Activated gamma-delta T cell treated with Interleukin-2 at 50 U/mL for 16 hours (primary cell): ENCODE data around the gene GPATCH4.
A peak's percentile ranks its signal among the peaks of the same experiment; 100 is the strongest.
"Not testable (repeated sequence)": the region's sequence is repeated elsewhere in the genome, so short reads cannot be mapped to it uniquely, and the experiment has no call there.

Source experiments
- DNase-seq: peaks from one replicate; pipeline ENCODE4 v3.0.0-alpha.2; 2020

GPATCH4 gene

DNA sequence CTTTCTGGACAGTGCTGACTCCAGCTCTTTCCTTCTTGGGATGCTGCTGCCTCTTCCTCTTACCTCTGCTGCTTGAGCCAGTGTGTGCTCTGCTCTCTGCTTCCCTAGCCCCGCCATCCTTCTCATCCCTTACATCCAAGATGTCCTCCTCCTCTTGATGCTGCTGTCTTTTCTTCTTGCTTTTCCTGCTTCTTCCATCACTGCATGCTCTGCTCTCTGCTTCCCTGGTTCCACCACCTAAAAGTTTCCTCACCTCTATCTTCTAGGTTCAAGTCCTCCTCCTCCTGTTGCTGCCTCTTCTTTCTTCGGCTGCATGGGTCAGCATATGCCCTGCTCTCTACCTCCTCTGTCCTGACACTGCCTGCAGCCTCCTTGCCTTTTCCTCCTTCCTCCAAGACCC, 6.3 kb downstream of the GPATCH4 start:
- DNase-seq: no peak

DNA sequence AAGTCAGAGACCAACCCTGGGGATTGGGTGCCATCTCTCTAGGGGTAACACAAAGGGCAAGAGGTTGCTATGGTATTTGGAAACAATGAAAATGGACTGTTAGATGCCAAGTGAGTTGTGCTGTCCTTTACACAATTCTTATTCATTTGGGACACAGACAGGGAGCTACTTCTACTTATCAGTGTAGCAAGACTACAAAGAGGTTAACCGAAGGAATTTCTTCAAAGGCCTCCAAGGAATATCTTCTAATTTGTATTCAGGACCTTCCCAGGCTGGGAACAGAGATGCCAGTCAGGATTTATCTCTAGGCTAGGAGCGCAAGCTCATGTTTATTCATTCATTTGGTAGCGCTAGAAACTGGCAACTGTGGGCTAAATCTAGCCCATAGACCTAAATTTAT, 7.1 kb downstream of the GPATCH4 start:
- no peak for DNase-seq

- DNase-seq: no peak
Measured at GRCh38 chr1:156593661-156593989, 7.7 kb downstream of the GPATCH4 start.

- no peak for DNase-seq
Measured at GRCh38 chr1:156592910-156593660, 8.2 kb downstream of the GPATCH4 start.

- DNase-seq: no peak
Measured at GRCh38 chr1:156592158-156592909, 8.9 kb downstream of the GPATCH4 start.

DNA sequence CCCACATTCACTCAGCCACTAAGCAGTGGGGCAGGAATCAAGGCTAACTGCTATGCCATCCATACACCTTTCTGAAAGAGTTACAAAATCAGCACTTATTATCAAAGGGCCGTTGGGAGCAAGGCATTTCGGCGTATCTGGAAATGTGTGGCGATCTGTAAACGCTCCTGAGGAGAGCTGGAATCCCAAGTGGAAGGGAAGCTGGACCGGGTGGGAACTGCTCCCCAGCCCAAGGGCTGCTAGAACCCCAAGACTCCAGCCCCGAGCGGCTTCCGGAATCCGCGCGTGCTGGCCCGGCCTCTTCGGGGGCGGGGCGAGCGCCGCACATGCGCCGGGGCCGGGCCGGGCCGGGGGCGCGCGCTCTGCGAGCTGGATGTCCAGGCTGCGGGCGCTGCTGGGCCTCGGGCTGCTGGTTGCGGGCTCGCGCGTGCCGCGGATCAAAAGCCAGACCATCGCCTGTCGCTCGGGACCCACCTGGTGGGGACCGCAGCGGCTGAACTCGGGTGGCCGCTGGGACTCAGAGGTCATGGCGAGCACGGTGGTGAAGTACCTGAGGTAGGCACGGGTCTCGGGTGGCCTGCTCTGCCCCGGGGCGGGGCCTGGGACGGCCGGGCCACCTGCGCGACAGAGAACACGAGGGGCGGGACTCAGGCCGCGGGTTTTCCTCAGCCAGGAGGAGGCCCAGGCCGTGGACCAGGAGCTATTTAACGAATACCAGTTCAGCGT, 9.7 kb downstream of the GPATCH4 start, which contains the start of gene NAXE:
Gene NAXE, plus strand, starts transcription at position 345 of the 726 bp plus-strand sequence. Its CDS starts 29 bp downstream, at position 374.
- DNase-seq: peak; percentile 63

GRCh38 chr1:156591181-156591431, 10.2 kb downstream of the GPATCH4 start:
- no peak for DNase-seq

DNA sequence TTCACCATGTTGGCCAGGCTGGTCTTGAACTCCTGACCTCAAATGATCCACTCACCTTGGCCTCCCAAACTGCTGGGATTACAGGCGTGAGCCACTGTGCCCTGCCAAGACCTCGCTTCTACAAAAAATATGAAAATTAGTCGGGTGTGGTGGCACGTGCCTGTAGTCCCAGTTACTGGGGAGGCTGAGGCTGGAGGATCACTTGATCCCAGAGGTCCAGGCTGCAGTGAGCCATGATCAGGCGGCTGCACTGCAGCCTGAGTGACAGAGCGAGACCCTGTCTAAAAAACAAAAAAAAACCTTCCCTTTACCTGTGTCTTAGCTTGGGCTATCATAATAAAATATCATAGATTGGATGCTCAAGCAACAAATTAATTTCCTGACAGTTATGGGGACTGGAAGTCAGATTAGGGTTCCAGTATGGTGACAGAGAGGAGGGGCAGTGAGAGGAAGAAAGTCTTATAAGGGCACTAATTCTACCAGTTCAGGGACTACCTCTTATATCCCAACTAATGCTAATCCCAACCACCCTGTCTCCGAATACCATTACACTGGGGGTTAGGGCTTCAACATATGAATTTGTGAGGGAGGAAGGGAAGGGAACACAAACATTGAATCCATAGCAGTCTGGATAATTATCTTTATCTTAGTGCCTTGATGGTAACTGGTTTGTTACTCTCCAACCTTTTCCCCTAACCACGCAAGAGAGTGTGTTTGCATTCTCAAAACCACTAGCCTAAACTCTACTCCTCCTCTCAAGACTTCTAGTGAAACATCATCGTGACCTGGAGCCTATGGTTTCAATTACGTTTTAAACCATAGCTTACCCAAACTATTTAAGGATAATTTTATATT, 10.7 kb downstream of the GPATCH4 start:
- no peak for DNase-seq

DNA sequence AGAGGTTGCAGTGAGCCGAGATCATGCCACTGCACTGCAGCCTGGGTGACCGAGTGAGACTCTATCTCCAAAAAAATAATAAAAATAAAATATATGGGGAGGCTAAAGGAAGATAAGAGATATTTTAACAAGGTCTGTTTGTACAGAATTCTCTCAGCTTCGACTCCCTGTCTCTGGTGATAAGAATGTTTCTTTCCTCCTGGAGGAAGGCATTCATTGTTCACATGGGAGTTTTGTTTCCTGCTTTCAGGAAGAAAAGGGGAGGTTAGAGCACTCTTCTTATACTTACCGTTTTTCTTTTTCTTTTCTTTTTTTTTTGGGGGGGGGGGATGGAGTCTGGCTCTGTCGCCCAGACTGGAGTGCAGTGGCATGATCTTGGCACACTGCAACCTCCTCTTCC, 11.7 kb downstream of the GPATCH4 start:
- DNase-seq: no peak

DNA sequence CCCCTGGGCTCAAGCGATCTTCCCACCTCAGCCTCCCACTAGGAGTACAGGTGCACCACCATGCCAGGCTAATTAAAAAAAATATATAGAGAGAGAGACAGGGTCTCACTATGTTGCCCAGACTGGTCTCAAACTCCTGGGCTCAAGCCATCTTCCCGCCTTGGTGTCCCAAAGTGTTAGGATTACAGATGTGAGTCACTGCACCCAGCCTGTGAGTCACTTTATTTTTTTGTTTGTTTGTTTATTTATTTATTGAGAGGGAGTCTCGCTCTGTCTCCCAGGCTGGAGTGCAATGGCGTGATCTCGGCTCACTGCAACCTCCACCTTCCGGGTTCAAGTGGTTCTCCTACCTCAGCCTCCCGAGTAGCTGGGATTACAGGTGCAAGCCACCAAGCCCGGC, 13.4 kb downstream of the GPATCH4 start:
- DNase-seq: not testable (repeated sequence)

DNA sequence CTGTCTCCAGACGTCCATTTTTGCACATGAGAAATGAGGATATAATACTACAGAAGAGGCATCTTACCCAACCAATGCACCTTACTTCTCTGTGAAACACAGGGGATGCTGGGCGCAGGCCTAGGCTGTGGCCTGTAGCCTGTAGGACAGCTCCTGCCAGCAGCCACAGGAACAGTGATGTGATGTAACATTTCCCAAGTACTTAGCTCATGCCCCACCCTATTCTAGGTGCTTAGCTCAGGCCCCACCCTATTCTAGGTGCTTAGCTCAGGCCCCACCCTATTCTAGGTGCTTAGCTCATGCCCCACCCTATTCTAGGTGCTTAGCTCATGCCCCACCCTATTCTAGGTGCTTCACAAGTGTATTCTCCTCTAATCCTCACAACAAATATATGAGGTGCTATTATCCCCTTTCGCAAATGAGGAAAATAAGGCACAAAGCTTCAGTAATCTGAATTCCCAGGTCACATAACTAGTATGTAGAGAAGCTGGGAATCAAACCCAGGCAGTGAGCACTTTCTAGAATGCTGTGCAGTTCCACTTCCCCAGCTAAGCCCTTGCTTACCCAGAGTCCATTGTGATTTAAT, 14.3 kb downstream of the GPATCH4 start:
- no peak for DNase-seq

- no peak for DNase-seq
Measured at GRCh38 chr1:156586323-156586722, 15.0 kb downstream of the GPATCH4 start.

DNA sequence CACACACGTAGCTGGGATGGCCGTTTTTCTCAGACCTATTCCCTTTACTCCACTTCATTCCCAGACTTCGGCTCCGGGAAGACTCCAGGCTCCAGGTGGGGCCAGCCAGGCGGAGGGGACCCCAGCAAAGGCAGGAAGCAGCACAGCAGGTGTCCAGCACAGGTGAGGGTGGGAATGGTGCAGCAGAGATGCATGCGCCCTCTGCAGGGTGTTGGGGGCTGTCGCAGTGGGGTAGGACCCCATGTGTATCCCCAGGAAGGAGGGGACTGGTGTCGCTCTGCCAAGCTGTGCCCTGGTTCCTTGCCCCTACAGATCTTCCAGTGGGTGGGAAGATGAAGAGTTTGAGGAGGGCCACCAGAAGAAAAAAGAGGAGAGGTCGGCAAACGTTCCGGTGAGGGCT, 16.5 kb downstream of the GPATCH4 start:
- no peak for DNase-seq

DNA sequence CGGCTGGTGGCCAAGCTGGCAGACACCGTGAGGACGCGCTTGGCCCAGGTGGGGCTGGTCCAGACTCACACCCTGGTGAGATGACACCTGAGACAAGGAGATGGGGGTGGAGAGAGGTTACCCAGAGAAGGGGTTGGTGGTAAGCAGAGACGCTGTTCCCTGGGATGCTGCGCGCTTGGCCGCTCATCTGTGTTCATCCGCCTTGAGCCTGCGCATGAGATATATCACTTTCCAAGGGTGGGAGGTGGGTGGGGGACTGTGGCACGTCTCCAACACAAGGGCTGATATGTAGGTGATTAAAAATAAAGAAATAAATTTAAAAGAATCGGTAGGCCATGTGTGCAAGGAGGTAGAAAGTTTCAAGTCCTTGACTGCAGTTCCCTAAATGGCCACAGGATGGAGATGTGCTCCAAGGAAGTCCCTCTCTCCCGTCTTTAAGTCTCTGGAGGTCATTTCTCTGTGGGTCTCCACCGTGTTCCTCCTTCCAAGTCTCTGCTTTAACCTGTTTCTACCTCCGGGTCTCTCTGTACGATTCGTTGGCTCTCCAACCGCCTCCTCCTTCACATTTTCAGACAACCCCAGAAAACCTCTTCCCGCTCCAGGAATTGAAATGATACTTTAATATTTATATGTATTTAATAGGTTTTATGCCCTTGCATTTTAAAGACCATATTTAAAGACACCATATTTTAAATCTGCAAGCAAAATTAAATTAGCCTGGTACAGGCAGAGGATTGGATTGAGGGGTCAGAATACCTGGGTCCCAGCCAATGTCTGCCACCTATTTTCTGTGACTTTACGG, 17.3 kb downstream of the GPATCH4 start:
- DNase-seq: peak; percentile 79

- DNase-seq: no peak
Measured at GRCh38 chr1:156582388-156583017, 18.8 kb downstream of the GPATCH4 start.

DNA sequence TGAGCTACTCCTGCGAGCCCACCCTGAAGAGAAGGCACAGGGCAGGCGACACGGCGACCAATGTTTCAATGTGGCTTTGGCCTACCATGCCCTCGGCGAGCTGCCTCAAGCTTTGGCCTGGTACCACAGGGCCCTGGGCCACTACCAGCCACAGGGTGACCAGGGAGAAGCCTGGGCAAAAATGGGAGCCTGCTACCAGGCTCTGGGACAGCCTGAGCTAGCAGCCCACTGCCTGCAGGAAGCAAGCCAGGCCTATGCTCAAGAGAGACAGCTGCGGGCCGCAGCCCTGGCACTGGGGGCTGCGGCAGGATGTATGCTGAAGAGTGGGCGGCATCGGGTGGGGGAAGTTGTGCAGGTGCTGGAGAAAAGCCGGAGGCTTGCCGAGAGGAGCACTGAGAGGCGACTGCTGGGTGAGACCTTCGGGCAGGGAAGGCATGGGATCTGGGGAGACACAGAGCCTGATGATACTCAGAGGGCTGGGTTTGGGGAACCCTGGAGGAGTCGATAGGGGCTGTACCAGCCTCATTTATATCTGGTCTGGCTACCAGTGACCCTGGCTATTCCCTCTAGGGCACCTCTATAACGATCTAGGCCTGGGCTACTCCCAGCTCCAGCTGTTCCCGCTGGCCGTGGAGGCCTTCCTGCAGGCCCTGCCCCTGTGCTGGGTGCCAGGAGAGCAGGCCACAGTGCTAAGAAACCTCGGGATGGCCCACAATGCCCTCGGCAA, 19.5 kb downstream of the GPATCH4 start:
- DNase-seq: peak; percentile 70

GRCh38 chr1:156579472-156579871, 21.8 kb downstream of the GPATCH4 start, which contains the start of gene TTC24:
TTC24 (plus strand) TSS chr1:156579723; CDS start chr1:156581365, 1,642 bp downstream.
- DNase-seq: no peak

DNA sequence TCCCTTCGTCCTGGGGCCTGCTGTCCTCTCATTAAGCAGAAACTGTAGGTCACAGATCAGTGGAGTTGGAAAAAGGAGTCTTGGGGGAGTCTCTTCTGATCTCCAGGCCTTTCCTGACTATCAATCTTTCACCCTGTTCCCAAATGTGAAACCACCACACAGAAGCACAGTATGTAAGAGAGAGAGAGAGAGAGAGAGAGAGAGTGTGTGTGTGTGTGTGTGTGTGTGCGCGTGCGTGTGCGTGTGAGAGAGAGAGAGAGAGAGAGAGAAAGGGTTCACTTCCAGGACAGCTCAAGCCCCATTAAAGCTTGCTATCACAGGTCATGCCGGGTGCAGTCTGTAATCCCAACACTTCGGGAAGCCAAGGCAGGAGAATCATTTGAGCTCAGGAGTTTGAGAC, 23.2 kb downstream of the GPATCH4 start:
- no peak for DNase-seq

- DNase-seq: no peak
Measured at GRCh38 chr1:156577550-156577949, 23.7 kb downstream of the GPATCH4 start.

GRCh38 chr1:156574039-156574633, 27.1 kb downstream of the GPATCH4 start:
- no peak for DNase-seq
